ENCODE results near the gene IPO7.

Gene IPO7

GRCh38 chr11:9461063-9461759 is 76.8 kb downstream of the IPO7 start:
- no peaks in the 10 kb centered on the region for H3K4me1 ChIP-seq (ENCODE audit: control insufficient read depth, insufficient read depth, low read length)
- ChIA-PET CTCF (interaction anchor here (0.6 to 1.4 kb wide), 6 partner anchors 39 to 770 kb away, joined by 3 to 5 read pairs (median 3); no protein-coding TSS in a partner anchor), POLR2A (interaction anchor here (0.6 to 4.3 kb wide), 49 partner anchors 8 to 1348 kb away, joined by 3 to 32 read pairs (median 4); partner anchors contain the start of genes ADM, EIF4G2, IPO7 and NRIP3)
- H3K9me3 ChIP-seq (ENCODE audit: control insufficient read depth, insufficient read depth, low read depth, low read length), result no peaks in the 10 kb centered on the region
- no peaks in the 10 kb centered on the region for H3K36me3 ChIP-seq (ENCODE audit: control insufficient read depth in 2 of 2, insufficient read depth in 1 of 2, low read length in 2 of 2)
- H3K4me3 ChIP-seq (ENCODE audit: low read depth, low read length), result peak overlapping the region; percentile 73
- H3K27ac ChIP-seq (ENCODE audit: extremely low read depth, low read depth, low read length), result peak overlapping the region; percentile 88
- TF ChIP-seq SETDB1 (IDR thresholded peaks at IDR 0.05; ENCODE audit: insufficient read length, low read length) (no peak), ZNF423 (tag by site-specific recombination; IDR thresholded peaks at IDR 0.05) (peak; percentile 81), ZNF600 (tag by site-specific recombination; IDR thresholded peaks at IDR 0.05) (0 out of 2 replicates have a peak, but pooled peaks have one; percentile 23), ZBTB49 (tag by site-specific recombination; IDR thresholded peaks at IDR 0.05; ENCODE audit: low read depth) (no peak), TSHZ1 (tag by site-specific recombination; IDR thresholded peaks at IDR 0.05; ENCODE audit: borderline replicate concordance) (no peak), ZSCAN18 (tag by site-specific recombination; IDR thresholded peaks at IDR 0.05) (no peak), ZNF223 (tag by site-specific recombination; IDR thresholded peaks at IDR 0.05) (no peak), GLI2 (tag by site-specific recombination; IDR thresholded peaks at IDR 0.05; ENCODE audit: borderline replicate concordance, low read depth) (no peak), ZNF580 (tag by site-specific recombination; IDR thresholded peaks at IDR 0.05) (no peak), GFI1B (tag by site-specific recombination; IDR thresholded peaks at IDR 0.05) (no peak), REPIN1 (tag by site-specific recombination; IDR thresholded peaks at IDR 0.05; ENCODE audit: low read depth) (no peak), ZNF121 (tag by site-specific recombination; IDR thresholded peaks at IDR 0.05) (peak; percentile 13; the same call in 1 of the 2 replicates), ZNF768 (tag by site-specific recombination; IDR thresholded peaks at IDR 0.05) (no peak), ZBTB44 (tag by site-specific recombination; IDR thresholded peaks at IDR 0.05) (0 out of 2 replicates have a peak, but pooled peaks have one; percentile 34), ZNF404 (tag by site-specific recombination; IDR thresholded peaks at IDR 0.05) (no peak), ZNF362 (tag by site-specific recombination; IDR thresholded peaks at IDR 0.05) (no peak), BCL6B (tag by site-specific recombination; IDR thresholded peaks at IDR 0.05) (no peak), ZNF561 (tag by site-specific recombination; IDR thresholded peaks at IDR 0.05; ENCODE audit: borderline replicate concordance) (peak; percentile 76; the same call in 1 of the 2 replicates), ZNF639 (tag by site-specific recombination; IDR thresholded peaks at IDR 0.05) (no peak), ZFHX2 (tag by site-specific recombination; conservative IDR thresholded peaks at IDR 0.05) (no peak; the same call in 1 of the 2 replicates), ZNF335 (tag by site-specific recombination; conservative IDR thresholded peaks at IDR 0.05) (no peak; the same call in 1 of the 2 replicates)

Measured in HEK293 (cell line).